GM21367 (cell line): ENCODE measurements around the gene PIWIL4.

Source experiments
- ATAC-seq: cut with Tn5 transposase; IDR thresholded peaks from one replicate; pipeline ENCODE4 v1.9.1; 2021; ENCODE audit not compliant: unreplicated experiment

PIWIL4 gene

DNA sequence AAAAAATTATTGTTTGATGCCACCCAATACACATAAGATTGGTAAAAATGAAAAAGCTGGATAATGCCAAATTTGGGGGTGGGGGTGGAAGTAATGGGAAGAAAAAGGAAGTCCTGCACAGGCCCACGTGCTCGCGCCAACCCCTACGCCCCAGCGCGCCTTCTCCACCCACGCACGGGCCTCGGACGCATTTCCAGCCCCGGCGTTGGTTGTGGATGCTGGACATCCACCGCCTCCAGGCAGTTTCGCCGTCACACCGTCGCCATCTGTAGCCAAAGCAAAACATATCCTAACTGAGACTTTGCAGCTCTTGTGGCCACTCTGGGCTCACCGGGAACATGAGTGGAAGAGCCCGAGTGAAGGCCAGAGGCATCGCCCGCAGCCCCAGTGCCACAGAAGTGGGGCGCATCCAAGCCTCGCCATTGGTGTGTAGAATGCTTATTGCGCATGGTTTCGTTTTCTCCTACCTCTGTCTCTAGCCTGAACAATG is at the start of gene PIWIL4:
TSS of gene PIWIL4 (plus strand) at position 188 of the 490 bp plus-strand sequence. CDS start at position 339, 151 bp downstream.
- ATAC-seq = no peak

DNA sequence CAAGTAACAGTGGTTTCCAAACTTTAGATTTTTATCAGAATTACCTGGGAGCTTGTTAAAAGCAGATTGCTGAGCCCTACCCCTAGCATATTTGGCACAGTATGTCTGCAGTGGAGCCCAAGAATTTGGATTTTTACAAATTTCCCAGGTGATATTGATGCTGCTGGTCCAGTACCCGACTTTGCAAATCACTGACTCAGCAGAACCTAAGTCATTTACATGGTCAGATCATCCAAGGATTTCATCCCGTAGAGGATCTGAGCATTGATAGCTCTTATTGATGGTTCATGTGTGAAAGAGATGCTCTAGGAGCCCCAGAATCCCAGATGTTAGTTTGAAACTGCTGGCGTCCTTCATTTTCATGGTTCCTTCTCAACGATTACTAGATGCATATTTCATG is 48.9 kb upstream of the PIWIL4 start:
- no peak for ATAC-seq

DNA sequence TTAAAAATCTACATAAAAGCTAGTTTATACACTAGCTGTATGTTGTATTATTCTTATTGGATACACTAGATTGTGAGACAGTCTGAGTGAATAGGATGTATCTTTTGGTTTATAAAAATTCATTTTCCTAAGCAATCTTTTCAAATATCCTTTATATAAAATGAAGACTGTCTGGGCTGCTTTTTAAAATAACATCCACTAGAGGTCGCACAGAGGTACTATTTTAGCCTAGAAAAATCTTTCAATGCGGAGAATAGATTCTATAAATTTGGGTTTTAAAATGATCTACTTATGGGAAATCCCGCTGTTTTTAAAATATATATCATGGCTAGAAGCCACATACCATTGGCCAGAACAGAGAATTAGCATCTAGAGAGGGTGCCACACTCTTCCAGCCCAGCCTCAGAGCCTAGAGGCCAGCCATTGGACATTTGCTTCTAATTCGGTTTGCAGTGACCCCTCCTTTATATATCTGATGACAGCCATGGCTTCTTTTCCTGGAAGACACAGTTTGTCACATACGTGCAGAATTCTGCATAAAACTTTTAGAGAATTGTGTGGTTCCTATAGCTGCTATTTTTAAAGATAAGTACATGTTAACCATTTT is 47.6 kb upstream of the PIWIL4 start:
- no peak for ATAC-seq

DNA sequence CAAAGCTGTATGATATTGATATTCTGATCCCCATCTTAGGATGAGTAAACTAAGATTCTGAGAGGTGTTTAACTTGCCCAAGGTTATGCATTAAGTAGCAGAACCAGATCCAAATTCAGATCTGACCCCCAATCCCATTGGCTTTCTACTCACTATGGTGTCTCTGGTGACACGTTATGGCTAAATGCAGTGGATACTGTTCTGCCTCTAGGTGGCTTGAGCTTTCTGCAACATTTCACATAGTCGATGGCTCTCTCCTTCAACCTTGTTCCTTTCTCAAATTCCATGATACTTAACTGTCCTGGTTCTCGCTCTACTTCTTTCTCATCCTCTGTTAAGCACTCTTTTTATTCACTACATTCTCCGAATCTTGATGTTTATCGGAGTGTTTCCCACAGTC is 45.5 kb upstream of the PIWIL4 start:
- peak; percentile 61 for ATAC-seq

DNA sequence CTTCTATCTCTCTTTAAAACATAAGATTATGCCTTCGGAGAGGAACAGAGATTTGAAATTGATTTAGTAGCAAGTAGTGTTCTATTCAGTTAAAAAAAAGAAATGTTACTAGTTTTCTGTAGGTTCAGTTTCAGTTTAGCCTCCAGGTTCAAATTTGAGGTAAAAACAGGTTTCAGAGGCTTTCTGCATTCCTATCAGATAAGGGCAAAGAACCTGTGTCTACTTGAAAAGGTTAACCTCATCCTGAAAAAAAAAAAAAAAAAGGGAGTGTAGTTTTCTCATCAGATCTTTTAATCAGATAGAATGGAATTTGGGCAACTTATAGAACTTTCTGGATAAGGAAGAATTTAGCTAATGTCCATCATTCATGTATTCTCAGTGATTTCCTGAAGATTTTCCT is 42.8 kb upstream of the PIWIL4 start:
- no peak for ATAC-seq

DNA sequence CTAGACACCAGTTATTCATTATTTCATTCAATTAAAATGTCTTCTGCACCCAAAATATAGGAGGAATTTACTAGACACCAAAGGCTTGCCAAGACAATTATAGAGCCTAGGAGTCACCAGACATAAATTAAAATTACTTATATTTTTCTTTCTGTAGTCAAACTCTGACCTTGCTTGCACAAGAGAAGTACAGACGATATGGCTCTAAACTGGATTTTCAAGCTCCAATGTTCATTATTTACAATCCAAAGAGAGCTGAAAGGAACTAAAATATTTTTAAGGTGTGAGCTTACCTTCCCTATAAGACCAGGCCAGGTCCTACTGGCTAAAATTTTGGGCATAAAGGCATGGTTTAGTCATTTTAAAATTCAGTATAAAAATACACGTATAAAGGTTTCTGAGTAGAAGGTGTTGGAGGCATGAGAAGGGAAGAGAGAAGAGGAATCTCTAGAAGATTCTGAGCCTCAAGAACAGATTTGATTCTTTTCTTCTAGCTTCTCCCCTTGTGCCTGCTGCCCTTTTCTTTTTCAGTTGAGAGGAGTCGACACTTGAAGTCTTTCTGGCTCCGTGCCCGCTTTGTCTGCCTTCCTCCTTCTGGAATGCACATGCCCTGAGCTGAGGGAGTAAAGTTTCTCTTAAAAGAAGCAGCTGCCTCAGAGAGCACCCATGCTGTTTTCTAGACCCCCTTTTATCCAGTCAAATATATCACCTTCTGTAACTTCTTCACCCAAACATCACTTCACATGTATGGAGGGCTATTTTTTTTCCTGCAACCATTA is 41.4 kb upstream of the PIWIL4 start:
- ATAC-seq = no peak

DNA sequence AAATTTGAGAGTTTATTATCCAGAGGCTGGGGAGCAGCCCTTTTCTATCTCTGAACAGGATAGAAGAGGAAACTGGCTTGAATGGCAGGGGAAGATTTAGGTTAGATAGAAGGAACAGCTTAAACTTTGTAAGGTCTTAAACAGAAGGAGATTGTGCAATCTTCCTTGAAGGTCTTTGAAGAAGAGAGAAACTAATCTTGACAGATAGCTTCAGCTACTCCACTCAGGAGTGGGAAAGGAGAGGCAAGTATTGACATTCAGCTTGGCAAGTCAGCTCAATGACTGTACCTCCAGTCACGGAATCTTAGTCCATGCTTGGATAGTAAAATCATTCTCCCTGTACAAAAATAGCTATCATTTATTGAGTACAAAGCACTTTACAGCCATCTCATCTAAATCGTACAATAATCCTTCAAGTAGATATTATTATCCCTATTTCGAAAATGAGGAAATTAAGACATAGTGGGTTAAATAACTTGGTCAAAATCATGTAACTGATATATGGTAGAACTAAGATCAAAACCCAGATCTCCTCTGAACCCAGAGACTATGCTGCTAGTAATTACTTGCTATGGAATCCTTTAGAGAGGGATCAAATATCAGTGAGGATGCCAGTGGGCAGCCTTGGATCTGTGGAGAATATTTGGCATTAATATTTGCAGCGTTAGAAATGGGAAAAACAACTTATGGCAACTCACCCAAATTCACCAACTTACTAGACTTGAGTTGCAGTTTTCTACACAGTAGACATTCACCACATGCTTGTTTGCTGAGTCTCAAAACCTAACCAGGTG is 40.3 kb upstream of the PIWIL4 start:
- no peak for ATAC-seq

DNA sequence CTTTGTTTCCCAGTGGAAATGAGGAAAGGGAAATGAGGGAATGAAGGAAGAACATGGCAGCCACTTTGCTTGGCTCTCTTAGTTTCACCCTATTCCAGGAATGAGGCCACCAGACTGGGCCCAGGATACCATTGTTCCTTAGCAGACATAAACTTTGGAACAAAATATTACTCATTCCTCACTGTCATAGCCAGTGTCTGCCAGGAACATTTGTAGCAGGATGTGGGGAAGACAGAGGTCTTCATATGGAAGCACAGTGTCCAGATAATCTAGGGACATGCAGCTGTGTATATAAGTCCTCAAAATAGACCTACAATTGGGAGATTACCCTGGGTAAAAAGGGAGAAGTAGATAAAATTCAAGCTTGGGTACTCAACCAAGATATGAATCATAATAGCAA is 38.6 kb upstream of the PIWIL4 start:
- ATAC-seq = no peak

DNA sequence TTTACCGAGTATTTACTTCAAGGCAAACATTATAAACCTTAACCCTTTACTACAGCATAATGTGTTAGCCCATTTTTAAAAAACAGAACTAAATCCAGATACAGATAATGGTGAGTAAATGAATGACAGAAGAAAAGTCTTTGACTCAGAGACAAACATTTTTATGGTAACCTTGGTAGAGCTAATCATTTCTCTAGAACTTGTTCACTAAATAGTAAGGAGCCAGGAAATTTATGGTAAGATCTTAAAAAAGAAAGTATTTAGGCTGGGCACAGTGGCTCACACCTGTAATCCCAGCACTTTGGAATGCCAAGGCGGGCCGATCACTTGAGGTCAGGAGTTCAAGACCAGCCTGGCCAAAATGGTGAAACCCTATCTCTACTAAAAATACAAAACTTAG is 35.0 kb upstream of the PIWIL4 start:
- ATAC-seq = no peak

DNA sequence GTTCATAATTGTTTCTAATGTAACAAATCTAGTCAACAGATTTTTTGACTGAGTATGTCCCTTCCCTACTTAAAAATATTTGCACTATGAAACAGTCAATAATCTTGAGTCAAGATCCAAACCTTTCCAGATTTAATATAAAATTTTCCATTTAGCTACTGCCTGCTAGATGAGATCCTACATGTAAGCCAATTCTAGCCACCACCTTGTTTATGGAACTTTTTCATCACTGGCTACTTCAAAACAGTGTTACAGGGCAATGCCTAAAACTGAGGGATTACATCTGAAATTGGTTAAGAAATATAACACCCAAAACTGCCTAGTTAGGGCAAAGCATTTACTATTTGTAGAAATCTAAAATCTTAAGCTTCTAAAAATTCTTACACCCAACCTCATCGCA is 34.0 kb upstream of the PIWIL4 start:
- no peak for ATAC-seq

DNA sequence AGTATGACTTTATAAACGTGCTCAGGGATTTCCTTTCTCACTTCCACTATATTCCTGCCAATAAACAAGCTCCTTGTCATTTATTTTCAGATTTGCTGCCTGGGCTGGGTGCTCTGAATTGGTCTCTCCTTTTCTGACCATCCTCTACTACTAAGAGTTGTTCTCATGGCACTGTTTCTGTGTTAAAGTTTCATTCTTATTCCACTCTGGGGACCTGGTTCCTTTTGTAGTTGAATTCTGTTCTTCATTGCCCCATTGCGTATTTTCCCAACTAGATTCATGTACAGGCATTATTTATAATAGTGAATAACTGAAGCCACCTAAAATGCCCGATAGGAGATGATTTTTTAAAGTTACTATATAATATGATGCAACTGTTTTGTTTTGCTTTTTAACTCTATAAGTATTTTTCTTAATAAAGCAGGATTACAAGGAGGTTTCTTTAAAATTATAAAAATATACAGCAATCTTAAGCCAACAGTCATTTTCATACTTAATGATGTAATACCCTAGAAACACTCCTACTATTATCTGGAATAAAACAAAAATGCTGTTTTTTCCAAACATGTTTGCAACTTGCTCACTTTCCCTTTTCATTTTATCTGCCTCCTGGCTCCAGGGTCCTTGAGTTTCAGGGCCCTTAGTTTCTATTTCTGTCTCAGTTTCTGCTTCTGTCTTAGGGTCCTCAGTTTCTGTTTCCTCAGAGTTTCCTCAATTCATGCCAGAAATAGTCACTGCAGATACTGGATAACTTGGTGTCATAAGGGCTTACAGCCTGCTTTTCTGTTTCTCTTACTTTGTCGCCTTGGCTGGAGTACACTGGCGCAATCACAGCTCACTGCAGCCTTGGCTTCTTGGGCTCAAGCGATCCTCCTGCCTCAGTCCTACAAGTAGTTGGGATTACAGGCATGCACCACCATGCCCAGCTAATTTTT is 33.2 kb upstream of the PIWIL4 start:
- no peak for ATAC-seq

DNA sequence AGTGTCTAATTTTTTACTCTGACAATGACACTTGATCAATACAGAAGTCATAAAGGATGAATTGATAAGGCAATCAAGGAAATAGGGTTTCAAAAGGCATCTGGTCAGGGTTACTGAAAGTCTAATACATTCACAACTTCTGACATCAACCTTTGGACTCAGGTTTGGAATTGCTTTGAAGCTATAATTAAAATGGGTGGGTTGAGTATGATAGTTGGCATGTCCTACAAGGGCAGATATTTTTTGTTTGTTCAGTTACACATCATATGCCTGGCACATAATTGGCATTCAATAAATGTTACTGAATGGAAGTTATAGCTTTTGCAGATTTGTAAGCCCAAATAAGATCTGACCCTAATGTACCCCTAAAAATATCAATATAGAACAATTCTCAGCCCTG is 30.8 kb upstream of the PIWIL4 start:
- ATAC-seq = no peak

DNA sequence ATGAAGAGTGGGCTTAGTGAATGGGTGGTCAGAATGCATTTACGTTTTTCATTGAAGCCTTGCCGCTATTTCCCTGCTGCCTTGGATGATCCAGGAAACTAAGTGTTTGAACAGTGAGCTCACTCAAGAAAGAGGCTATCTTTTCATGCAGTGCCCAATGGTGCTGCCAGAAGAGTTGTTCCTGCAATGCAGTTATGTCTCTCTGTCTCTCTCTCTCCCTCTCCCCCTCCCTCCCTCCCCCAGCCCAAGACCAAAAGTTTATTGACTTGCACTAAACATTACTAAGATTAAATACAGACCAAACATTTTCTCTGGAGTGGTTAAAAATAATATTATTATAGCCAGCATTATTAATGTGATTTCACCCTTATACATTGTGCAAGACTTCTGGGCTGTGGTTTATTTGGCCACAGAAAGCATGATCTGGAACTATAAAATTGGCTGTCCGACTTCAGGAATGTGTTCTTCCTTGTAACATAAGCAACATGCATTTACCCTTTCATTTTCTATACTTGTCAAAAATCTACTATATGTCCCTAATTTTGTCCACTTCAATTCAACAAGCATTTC is 30.1 kb upstream of the PIWIL4 start:
- no peak for ATAC-seq

DNA sequence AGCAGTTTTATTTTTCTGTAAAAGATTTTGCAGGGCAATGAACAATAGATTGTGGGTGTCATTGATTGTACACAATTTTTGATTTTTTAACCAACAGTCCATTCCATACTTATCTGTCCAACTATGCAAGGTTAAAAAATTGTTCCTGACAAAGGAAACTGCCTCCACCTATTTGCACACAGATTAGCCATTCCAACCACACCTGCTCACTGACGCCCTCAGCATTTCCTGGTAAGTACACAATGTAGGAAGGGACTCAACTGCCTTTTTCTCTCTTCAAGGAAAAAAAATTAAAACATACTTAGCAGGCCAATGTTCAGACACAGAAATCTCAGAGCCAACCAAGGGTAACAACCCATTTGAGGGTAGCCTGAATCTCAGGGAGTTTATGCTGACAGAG is 27.7 kb upstream of the PIWIL4 start:
- no peak for ATAC-seq

DNA sequence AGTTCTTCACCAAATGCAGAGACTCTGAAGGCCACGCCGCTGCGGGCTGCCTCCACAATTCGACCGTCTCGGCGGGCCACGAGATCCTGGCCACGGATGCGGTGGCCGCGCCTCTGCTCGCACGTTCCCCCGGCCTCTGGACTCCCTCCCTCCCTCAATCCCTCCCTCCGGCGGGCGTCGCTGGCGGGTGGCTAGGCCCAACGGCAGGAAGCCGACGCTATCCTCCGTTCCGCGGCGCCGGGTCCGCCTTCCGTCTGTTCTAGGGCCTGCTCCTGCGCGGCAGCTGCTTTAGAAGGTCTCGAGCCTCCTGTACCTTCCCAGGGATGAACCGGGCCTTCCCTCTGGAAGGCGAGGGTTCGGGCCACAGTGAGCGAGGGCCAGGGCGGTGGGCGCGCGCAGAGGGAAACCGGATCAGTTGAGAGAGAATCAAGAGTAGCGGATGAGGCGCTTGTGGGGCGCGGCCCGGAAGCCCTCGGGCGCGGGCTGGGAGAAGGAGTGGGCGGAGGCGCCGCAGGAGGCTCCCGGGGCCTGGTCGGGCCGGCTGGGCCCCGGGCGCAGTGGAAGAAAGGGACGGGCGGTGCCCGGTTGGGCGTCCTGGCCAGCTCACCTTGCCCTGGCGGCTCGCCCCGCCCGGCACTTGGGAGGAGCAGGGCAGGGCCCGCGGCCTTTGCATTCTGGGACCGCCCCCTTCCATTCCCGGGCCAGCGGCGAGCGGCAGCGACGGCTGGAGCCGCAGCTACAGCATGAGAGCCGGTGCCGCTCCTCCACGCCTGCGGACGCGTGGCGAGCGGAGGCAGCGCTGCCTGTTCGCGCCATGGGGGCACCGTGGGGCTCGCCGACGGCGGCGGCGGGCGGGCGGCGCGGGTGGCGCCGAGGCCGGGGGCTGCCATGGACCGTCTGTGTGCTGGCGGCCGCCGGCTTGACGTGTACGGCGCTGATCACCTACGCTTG is 23.2 kb upstream of the PIWIL4 start, which contains the start of gene FUT4:
TSS of gene FUT4 (plus strand) at position 227 of the 951 bp plus-strand sequence. CDS start at position 440, 213 bp downstream.
- peak; percentile 89 for ATAC-seq

DNA sequence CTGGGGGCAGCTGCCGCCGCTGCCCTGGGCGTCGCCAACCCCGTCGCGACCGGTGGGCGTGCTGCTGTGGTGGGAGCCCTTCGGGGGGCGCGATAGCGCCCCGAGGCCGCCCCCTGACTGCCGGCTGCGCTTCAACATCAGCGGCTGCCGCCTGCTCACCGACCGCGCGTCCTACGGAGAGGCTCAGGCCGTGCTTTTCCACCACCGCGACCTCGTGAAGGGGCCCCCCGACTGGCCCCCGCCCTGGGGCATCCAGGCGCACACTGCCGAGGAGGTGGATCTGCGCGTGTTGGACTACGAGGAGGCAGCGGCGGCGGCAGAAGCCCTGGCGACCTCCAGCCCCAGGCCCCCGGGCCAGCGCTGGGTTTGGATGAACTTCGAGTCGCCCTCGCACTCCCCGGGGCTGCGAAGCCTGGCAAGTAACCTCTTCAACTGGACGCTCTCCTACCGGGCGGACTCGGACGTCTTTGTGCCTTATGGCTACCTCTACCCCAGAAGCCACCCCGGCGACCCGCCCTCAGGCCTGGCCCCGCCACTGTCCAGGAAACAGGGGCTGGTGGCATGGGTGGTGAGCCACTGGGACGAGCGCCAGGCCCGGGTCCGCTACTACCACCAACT is 22.4 kb upstream of the PIWIL4 start:
- ATAC-seq = no peak

DNA sequence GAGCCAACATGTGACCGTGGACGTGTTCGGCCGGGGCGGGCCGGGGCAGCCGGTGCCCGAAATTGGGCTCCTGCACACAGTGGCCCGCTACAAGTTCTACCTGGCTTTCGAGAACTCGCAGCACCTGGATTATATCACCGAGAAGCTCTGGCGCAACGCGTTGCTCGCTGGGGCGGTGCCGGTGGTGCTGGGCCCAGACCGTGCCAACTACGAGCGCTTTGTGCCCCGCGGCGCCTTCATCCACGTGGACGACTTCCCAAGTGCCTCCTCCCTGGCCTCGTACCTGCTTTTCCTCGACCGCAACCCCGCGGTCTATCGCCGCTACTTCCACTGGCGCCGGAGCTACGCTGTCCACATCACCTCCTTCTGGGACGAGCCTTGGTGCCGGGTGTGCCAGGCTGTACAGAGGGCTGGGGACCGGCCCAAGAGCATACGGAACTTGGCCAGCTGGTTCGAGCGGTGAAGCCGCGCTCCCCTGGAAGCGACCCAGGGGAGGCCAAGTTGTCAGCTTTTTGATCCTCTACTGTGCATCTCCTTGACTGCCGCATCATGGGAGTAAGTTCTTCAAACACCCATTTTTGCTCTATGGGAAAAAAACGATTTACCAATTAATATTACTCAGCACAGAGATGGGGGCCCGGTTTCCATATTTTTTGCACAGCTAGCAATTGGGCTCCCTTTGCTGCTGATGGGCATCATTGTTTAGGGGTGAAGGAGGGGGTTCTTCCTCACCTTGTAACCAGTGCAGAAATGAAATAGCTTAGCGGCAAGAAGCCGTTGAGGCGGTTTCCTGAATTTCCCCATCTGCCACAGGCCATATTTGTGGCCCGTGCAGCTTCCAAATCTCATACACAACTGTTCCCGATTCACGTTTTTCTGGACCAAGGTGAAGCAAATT is 21.7 kb upstream of the PIWIL4 start:
- ATAC-seq = no peak

DNA sequence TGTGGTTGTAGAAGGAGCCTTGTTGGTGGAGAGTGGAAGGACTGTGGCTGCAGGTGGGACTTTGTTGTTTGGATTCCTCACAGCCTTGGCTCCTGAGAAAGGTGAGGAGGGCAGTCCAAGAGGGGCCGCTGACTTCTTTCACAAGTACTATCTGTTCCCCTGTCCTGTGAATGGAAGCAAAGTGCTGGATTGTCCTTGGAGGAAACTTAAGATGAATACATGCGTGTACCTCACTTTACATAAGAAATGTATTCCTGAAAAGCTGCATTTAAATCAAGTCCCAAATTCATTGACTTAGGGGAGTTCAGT is 21.1 kb upstream of the PIWIL4 start:
- ATAC-seq = no peak
